ENCODE data around the gene ITGBL1.
A peak's percentile ranks its signal among the peaks of the same experiment; 100 is the strongest.

The ITGBL1 gene

GRCh38 chr13:101752432-101752831, 300.0 kb downstream of the ITGBL1 start:
- no peak for DNase-seq (ENCODE audit: low spot score)

DNA sequence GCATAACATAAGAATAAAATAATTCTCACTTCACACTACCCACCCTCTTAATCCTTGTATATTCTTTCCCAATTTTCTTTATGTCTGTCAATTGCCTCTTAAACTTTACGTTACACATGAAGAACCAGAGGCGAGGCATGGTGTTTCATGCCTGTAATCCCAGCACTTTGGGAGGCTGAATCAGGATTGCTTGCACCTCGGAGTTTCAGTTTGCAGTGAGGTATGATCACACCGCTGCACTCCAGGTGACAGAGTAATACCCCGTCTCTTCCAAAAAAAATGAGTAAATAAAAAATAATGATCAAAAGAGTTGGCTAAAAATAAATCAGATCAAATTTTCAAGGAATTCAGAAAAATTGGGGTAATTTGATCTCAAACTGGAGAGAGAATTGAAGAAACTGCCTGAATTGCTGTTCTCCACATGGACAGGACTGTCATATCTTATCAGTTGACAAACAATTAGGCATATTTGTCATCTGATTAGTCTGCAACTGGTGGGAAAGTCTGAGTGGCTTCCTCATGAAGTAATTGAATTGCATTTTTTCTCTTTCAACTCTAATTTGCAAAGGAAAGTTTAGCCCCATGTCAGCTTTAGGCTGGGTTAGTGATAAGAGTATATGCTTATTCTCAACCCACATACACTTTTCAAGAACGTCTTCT, 302.9 kb downstream of the ITGBL1 start:
- DNase-seq (ENCODE audit: low spot score): no peak

DNA sequence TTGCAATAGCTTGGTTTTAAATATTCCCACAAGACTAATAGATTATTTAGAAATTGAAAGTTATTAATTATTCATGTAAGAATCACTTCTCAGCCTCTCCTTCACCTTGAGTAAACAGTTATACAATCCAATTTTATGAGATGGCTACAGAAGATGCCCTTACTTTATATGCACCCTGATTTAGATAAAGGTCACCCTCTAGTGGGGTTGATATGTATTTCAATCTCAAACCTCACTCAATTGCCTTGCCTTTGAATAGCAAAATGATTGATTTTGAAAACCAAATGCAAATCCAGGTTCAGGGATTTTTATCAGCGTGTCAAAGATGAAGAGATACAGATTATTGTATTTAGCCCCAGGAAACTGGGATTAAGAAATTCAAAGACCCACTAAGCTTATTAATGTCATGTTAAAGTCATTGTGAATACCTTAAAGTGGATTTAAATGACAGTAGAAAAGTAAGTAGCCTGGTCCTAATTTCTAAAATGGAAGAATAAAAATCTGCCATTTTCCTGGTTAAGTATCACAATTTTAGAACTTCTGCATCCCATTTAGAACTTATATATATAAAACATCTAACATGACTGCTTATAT, 305.1 kb downstream of the ITGBL1 start:
- DNase-seq (ENCODE audit: low spot score): peak; percentile 49

GRCh38 chr13:101763191-101763590, 310.7 kb downstream of the ITGBL1 start:
- no peak for DNase-seq (ENCODE audit: low spot score)

Data from cerebellar cortex (tissue), 1 donor.